Loucy (cell line): Measurements from ENCODE around the gene ADRM1.

Experiments
- H2AFZ ChIP-seq: fragments of 200-600 bp; sonication (generic); 2 replicates; pipeline ENCODE4 v1.6.0; 2016; ENCODE audit warnings: antibody characterized with exemption, mild to moderate bottlenecking, low read length, moderate library complexity
- H3F3A ChIP-seq: fragments of 200-600 bp; 2 replicates; pipeline ENCODE4 v1.6.0; 2016; ENCODE audit warnings: antibody characterized with exemption, low read depth, mild to moderate bottlenecking
- H3K27me3 ChIP-seq: fragments of 200-600 bp; sonication (generic); 2 replicates; pipeline ENCODE4 v1.6.1; 2014; ENCODE audit warnings: low read length, mild to moderate bottlenecking; ENCODE audit not compliant: insufficient read depth, poor library complexity, severe bottlenecking
- H3K36me3 ChIP-seq: fragments of 200-600 bp; sonication (generic); 2 replicates; pipeline ENCODE4 v1.6.1; 2016; ENCODE audit warnings: low read length; ENCODE audit not compliant: insufficient read depth
- H3K4me1 ChIP-seq: fragments of 200-600 bp; sonication (generic); 2 replicates; pipeline ENCODE4 v1.5.1; 2014; ENCODE audit warnings: low read length, mild to moderate bottlenecking; ENCODE audit not compliant: insufficient read depth, poor library complexity, severe bottlenecking
- H3K4me2 ChIP-seq: fragments of 200-600 bp; sonication (generic); 2 replicates; pipeline ENCODE4 v1.6.0; 2014; ENCODE audit warnings: antibody characterized with exemption, low read length, low read depth, mild to moderate bottlenecking; ENCODE audit not compliant: poor library complexity, severe bottlenecking
- H3K4me3 ChIP-seq: fragments of 200-600 bp; sonication (generic); 2 replicates; pipeline ENCODE4 v1.5.1; 2014; ENCODE audit warnings: low read length, mild to moderate bottlenecking, mixed read lengths; ENCODE audit not compliant: poor library complexity, severe bottlenecking
- H3K79me2 ChIP-seq: fragments of 200-600 bp; sonication (generic); 2 replicates; pipeline ENCODE4 v1.6.1; 2014; ENCODE audit warnings: low read length; ENCODE audit not compliant: insufficient read depth
- H3K9ac ChIP-seq: fragments of 200-600 bp; sonication (generic); 2 replicates; pipeline ENCODE4 v1.6.0; 2014; ENCODE audit warnings: mild to moderate bottlenecking, low read depth, low read length, moderate library complexity; ENCODE audit not compliant: poor library complexity, severe bottlenecking
- H3K9me2 ChIP-seq: fragments of 200-600 bp; sonication (generic); replicated peaks from 2 replicates; pipeline ENCODE4 v1.6.1; 2016; ENCODE audit warnings: low read depth, low read length, mixed read lengths
- H3K9me3 ChIP-seq: fragments of 200-600 bp; sonication (generic); 2 replicates; pipeline ENCODE4 v1.6.1; 2014; ENCODE audit warnings: mild to moderate bottlenecking, antibody characterized with exemption, low read length, low read depth; ENCODE audit not compliant: insufficient read depth
- H4K20me1 ChIP-seq: fragments of 200-600 bp; sonication (generic); 2 replicates; pipeline ENCODE4 v1.6.0; 2014; ENCODE audit warnings: antibody characterized with exemption, low read length, mild to moderate bottlenecking; ENCODE audit not compliant: insufficient read depth, poor library complexity, severe bottlenecking
- EZH2phosphoT487 ChIP-seq: fragments of 200-600 bp; IDR thresholded peaks from 2 replicates; pipeline ENCODE4 v1.6.1; 2018; ENCODE audit warnings: antibody characterized with exemption, mild to moderate bottlenecking, moderate library complexity, borderline replicate concordance
- TF ChIP-seq, protein P1 (sequence below): fragments of 200-600 bp; sonication (generic); conservative IDR thresholded peaks from 2 replicates; pipeline ENCODE4 v1.5.1; 2014; ENCODE audit warnings: mild to moderate bottlenecking, antibody characterized with exemption, low read length

ADRM1 gene

DNA sequence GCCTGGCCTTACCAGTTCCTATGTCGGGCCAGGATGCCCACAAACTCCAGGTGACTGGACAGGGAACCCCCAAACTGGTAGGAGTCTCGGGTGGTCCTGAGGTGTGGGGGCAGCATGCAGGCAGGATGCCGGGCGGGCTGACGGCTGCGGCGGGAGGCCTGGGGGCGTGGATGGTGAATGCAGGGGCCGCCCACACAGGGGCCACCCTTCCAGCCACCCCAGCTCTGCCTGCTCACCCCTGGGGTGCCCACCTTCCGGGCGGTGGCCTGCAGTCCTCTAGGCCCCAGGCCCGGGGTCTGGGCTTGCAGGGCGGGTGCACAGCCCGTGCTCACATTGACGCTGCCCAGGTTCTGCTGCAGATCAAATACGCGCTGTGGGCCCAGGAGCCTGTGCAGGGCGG lies 8.4 kb downstream of the ADRM1 start:
- Histone ChIP-seq H3F3A (no peaks in the 10 kb centered on the region), H3K9me2 (no peaks in the 10 kb centered on the region), H3K9ac (no peak overlapping the region), H3K36me3 (peaks cover 31% of the 10 kb centered on the region; the same call in 1 of the 2 replicates), H3K4me2 (no peak overlapping the region), H3K9me3 (no peaks in the 10 kb centered on the region), H3K79me2 (peaks cover 10% of the 10 kb centered on the region), H3K4me1 (no peaks in the 10 kb centered on the region), H2AFZ (no peak overlapping the region), H4K20me1 (peaks cover 13% of the 10 kb centered on the region), H3K4me3 (no peak overlapping the region), H3K27me3 (no peaks in the 10 kb centered on the region)
- TF ChIP-seq EZH2phosphoT487, result no peak
- TF ChIP-seq, protein P1, sequence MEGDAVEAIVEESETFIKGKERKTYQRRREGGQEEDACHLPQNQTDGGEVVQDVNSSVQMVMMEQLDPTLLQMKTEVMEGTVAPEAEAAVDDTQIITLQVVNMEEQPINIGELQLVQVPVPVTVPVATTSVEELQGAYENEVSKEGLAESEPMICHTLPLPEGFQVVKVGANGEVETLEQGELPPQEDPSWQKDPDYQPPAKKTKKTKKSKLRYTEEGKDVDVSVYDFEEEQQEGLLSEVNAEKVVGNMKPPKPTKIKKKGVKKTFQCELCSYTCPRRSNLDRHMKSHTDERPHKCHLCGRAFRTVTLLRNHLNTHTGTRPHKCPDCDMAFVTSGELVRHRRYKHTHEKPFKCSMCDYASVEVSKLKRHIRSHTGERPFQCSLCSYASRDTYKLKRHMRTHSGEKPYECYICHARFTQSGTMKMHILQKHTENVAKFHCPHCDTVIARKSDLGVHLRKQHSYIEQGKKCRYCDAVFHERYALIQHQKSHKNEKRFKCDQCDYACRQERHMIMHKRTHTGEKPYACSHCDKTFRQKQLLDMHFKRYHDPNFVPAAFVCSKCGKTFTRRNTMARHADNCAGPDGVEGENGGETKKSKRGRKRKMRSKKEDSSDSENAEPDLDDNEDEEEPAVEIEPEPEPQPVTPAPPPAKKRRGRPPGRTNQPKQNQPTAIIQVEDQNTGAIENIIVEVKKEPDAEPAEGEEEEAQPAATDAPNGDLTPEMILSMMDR, result no peak

DNA sequence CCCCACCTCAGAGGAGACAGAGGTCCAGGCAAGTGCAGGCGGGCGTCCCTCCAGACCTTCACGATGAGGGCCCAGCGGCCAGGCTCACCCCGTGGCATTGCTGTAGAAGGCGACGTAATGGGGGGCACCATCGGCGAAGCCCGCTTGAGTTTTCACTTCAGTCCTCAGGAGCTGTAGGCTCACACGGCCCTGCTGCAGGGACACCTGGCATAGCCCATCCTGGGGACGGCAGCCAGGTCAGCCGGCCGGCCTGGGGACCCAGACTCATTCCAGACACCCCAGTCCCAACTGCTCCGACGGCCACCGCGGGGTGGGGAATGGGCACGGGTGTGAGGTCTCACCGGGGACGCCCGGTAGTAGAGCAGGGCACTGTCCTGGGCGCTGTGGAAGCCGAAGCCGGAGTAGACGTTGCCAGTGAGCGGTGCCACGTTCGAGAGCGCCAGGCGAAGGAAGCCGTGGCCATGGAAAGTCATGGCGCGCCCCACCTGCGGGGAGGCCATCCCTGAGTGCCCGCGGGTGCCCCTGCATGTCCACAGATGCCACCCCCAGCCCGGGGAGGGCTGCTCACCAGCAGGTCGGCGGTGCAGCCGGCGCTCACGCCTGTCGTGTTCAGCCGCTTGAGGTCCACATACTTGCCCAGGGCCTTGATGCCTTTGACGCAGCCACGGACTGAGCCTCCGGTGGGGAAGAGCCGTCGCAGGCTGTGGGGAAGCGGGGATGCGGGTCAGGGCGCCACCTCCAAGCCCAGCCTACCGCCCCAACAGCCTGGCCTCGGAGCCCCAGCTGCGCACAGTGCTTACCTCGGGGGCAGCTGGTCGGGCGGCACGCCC lies 9.2 kb downstream of the ADRM1 start:
- H3F3A ChIP-seq, result no peaks in the 10 kb centered on the region
- H3K4me2 ChIP-seq, result no peak overlapping the region
- no peak overlapping the region for H2AFZ ChIP-seq
- no peaks in the 10 kb centered on the region for H3K9me3 ChIP-seq
- no peak overlapping the region for H3K9ac ChIP-seq
- peaks cover 6% of the 10 kb centered on the region for H4K20me1 ChIP-seq
- no peaks in the 10 kb centered on the region for H3K9me2 ChIP-seq
- H3K4me1 ChIP-seq, result no peaks in the 10 kb centered on the region
- H3K27me3 ChIP-seq, result no peaks in the 10 kb centered on the region
- H3K4me3 ChIP-seq, result no peak overlapping the region
- TF ChIP-seq EZH2phosphoT487, result no peak
- TF ChIP-seq, protein P1, result no peak
- H3K36me3 ChIP-seq, result peaks cover 22% of the 10 kb centered on the region; the same call in 1 of the 2 replicates
- peaks cover 2% of the 10 kb centered on the region; the same call in 1 of the 2 replicates for H3K79me2 ChIP-seq

DNA sequence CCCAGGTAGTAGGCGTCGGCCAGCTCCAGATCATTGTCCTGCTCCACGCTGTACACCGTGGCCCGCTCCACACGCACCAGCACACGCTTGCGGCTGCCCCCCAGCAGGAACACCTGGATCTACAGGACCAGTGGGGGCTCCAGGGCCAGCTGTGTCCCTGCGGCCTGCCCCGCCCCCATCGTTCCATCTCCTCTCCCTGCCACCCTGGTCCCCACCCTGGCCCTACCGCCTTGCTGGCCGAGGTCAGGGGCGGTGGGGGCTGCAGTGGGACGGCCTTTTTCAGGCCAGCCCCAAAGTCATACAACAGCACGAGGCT lies 9.8 kb downstream of the ADRM1 start:
- H3K36me3 ChIP-seq, result peaks cover 16% of the 10 kb centered on the region; the same call in 1 of the 2 replicates
- H3K9ac ChIP-seq, result no peak overlapping the region
- TF ChIP-seq EZH2phosphoT487, result no peak
- TF ChIP-seq, protein P1, result no peak
- no peaks in the 10 kb centered on the region for H3F3A ChIP-seq
- H3K4me2 ChIP-seq, result no peak overlapping the region
- no peak overlapping the region for H2AFZ ChIP-seq
- H4K20me1 ChIP-seq, result peaks cover under 1% of the 10 kb centered on the region
- H3K79me2 ChIP-seq, result no peaks in the 10 kb centered on the region
- no peaks in the 10 kb centered on the region for H3K27me3 ChIP-seq
- no peak overlapping the region for H3K4me3 ChIP-seq
- no peaks in the 10 kb centered on the region for H3K4me1 ChIP-seq
- no peaks in the 10 kb centered on the region for H3K9me3 ChIP-seq
- no peaks in the 10 kb centered on the region for H3K9me2 ChIP-seq
